GM12874 (cell line): Measurements from ENCODE around the gene SMIM9.

Experiments used
- CTCF ChIP-seq: IDR thresholded peaks from 2 replicates; pipeline ENCODE4 v1.5.1; 2011; ENCODE audit warnings: low read depth, mild to moderate bottlenecking, control low read depth, low read length, moderate library complexity; ENCODE audit not compliant: insufficient read depth

Gene SMIM9

GRCh38 chrX:154784149-154784995 is 50.1 kb downstream of the SMIM9 start:
- no peak for TF ChIP-seq CTCF

GRCh38 chrX:154780968-154781367 is 53.5 kb downstream of the SMIM9 start:
- TF ChIP-seq CTCF: no peak

- no peak for TF ChIP-seq CTCF
Measured at GRCh38 chrX:154779261-154779660, 55.2 kb downstream of the SMIM9 start.

- TF ChIP-seq CTCF: no peak
Measured at GRCh38 chrX:154776753-154777152, 57.7 kb downstream of the SMIM9 start.

GRCh38 chrX:154775419-154776349 is 58.8 kb downstream of the SMIM9 start:
- TF ChIP-seq CTCF: no peak

- no peak for TF ChIP-seq CTCF
Measured at GRCh38 chrX:154774622-154775021, 59.8 kb downstream of the SMIM9 start.
